Measurements from ENCODE around the gene SLC39A9. TPM values are rescaled to one million over a fixed set of nuclear protein-coding genes. Genes with fewer than 3 reads are reported as not detected.

The SLC39A9 gene
- total and polyA plus RNA-seq, 2 of the 13 experiments (the other 11 are each of a cell fraction or from before 2014, with no cell fraction given) = 46.6 to 69.5 TPM

DNA sequence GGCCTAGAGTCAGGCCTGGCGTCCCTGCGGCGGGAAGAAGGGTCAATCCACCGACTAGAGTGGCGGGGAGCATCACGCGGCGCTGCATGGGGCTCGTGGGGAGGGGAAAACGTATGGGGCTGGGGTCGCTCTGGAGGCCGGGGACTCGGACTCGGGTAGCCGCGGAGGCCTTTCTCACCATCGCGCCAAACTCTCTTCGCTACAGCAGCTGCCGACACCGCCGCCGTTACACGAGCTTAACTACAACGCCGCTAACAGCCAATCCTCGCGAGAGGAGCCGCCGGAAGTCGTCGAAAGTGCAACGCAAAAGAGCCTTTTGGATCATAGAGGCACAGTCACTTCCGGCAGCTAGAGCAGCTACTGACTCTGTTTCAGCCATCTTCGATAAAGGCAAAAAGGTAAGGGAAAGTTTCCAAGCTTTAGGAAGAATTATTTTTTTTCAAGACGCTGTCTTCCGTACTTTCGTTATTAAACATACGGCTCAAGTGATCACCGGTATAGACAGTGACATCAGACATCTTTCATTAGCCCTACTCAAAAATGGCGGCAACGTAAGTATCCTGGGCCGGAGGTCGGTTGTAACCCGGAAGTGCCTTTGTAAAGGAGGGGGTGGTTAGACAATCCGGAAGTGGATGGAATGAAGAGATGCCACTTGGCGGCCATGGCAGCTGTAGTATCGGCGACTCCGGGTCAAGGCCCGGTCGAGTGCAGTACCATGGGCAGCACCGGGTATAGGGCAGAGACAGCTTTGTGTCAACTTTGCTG, at the start of gene SLC39A9, which contains the start of gene ERH (continued):
- TF ChIP-seq, protein P1, sequence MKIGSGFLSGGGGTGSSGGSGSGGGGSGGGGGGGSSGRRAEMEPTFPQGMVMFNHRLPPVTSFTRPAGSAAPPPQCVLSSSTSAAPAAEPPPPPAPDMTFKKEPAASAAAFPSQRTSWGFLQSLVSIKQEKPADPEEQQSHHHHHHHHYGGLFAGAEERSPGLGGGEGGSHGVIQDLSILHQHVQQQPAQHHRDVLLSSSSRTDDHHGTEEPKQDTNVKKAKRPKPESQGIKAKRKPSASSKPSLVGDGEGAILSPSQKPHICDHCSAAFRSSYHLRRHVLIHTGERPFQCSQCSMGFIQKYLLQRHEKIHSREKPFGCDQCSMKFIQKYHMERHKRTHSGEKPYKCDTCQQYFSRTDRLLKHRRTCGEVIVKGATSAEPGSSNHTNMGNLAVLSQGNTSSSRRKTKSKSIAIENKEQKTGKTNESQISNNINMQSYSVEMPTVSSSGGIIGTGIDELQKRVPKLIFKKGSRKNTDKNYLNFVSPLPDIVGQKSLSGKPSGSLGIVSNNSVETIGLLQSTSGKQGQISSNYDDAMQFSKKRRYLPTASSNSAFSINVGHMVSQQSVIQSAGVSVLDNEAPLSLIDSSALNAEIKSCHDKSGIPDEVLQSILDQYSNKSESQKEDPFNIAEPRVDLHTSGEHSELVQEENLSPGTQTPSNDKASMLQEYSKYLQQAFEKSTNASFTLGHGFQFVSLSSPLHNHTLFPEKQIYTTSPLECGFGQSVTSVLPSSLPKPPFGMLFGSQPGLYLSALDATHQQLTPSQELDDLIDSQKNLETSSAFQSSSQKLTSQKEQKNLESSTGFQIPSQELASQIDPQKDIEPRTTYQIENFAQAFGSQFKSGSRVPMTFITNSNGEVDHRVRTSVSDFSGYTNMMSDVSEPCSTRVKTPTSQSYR (CRISPR knock-in tag; IDR thresholded peaks at IDR 0.05; ENCODE audit: borderline replicate concordance) = peak; percentile 71; the same call in 1 of the 2 replicates
- TF ChIP-seq, protein P2, sequence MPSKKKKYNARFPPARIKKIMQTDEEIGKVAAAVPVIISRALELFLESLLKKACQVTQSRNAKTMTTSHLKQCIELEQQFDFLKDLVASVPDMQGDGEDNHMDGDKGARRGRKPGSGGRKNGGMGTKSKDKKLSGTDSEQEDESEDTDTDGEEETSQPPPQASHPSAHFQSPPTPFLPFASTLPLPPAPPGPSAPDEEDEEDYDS (CRISPR knock-in tag; IDR thresholded peaks at IDR 0.05) = peak; percentile 74
- peak; percentile 52; the same call in 1 of the 2 replicates for TF ChIP-seq ZNF430 (CRISPR knock-in tag; IDR thresholded peaks at IDR 0.05)
- no peak for TF ChIP-seq ZC3H4 (CRISPR knock-in tag; IDR thresholded peaks at IDR 0.05; ENCODE audit: borderline replicate concordance)
- TF ChIP-seq, protein P3, sequence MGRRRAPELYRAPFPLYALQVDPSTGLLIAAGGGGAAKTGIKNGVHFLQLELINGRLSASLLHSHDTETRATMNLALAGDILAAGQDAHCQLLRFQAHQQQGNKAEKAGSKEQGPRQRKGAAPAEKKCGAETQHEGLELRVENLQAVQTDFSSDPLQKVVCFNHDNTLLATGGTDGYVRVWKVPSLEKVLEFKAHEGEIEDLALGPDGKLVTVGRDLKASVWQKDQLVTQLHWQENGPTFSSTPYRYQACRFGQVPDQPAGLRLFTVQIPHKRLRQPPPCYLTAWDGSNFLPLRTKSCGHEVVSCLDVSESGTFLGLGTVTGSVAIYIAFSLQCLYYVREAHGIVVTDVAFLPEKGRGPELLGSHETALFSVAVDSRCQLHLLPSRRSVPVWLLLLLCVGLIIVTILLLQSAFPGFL (CRISPR knock-in tag; IDR thresholded peaks at IDR 0.05) = no peak
- TF ChIP-seq, protein P4, sequence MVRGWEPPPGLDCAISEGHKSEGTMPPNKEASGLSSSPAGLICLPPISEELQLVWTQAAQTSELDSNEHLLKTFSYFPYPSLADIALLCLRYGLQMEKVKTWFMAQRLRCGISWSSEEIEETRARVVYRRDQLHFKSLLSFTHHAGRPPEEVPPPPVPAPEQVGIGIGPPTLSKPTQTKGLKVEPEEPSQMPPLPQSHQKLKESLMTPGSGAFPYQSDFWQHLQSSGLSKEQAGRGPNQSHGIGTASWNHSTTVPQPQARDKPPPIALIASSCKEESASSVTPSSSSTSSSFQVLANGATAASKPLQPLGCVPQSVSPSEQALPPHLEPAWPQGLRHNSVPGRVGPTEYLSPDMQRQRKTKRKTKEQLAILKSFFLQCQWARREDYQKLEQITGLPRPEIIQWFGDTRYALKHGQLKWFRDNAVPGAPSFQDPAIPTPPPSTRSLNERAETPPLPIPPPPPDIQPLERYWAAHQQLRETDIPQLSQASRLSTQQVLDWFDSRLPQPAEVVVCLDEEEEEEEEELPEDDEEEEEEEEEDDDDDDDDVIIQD (CRISPR knock-in tag; IDR thresholded peaks at IDR 0.05; ENCODE audit: low read depth) = no peak
- TF ChIP-seq ZNF614 (CRISPR knock-in tag; IDR thresholded peaks at IDR 0.05; ENCODE audit: borderline replicate concordance) = no peak
- TF ChIP-seq HDAC1 (CRISPR knock-in tag; IDR thresholded peaks at IDR 0.05) = peak; percentile 75; the same call in 1 of the 2 replicates
- TF ChIP-seq, protein P5, sequence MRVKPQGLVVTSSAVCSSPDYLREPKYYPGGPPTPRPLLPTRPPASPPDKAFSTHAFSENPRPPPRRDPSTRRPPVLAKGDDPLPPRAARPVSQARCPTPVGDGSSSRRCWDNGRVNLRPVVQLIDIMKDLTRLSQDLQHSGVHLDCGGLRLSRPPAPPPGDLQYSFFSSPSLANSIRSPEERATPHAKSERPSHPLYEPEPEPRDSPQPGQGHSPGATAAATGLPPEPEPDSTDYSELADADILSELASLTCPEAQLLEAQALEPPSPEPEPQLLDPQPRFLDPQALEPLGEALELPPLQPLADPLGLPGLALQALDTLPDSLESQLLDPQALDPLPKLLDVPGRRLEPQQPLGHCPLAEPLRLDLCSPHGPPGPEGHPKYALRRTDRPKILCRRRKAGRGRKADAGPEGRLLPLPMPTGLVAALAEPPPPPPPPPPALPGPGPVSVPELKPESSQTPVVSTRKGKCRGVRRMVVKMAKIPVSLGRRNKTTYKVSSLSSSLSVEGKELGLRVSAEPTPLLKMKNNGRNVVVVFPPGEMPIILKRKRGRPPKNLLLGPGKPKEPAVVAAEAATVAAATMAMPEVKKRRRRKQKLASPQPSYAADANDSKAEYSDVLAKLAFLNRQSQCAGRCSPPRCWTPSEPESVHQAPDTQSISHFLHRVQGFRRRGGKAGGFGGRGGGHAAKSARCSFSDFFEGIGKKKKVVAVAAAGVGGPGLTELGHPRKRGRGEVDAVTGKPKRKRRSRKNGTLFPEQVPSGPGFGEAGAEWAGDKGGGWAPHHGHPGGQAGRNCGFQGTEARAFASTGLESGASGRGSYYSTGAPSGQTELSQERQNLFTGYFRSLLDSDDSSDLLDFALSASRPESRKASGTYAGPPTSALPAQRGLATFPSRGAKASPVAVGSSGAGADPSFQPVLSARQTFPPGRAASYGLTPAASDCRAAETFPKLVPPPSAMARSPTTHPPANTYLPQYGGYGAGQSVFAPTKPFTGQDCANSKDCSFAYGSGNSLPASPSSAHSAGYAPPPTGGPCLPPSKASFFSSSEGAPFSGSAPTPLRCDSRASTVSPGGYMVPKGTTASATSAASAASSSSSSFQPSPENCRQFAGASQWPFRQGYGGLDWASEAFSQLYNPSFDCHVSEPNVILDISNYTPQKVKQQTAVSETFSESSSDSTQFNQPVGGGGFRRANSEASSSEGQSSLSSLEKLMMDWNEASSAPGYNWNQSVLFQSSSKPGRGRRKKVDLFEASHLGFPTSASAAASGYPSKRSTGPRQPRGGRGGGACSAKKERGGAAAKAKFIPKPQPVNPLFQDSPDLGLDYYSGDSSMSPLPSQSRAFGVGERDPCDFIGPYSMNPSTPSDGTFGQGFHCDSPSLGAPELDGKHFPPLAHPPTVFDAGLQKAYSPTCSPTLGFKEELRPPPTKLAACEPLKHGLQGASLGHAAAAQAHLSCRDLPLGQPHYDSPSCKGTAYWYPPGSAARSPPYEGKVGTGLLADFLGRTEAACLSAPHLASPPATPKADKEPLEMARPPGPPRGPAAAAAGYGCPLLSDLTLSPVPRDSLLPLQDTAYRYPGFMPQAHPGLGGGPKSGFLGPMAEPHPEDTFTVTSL (CRISPR knock-in tag; IDR thresholded peaks at IDR 0.05; ENCODE audit: borderline replicate concordance) = no peak; the same call in 1 of the 2 replicates
- TF ChIP-seq, protein P6, sequence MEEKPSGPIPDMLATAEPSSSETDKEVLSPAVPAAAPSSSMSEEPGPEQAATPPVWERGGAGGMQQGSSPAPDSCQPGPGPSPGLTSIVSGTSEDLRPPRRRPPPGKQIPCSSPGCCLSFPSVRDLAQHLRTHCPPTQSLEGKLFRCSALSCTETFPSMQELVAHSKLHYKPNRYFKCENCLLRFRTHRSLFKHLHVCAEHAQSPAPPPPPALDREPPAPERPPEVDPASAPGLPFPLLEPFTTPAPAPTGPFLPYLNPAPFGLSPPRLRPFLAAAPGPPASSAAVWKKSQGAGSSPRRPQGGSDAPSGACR (CRISPR knock-in tag; IDR thresholded peaks at IDR 0.05) = no peak
- peak; percentile 62; the same call in 1 of the 2 replicates for TF ChIP-seq ZNF776 (CRISPR knock-in tag; IDR thresholded peaks at IDR 0.05)
- peak; percentile 95 for TF ChIP-seq KAT8 (CRISPR knock-in tag; IDR thresholded peaks at IDR 0.05)
- peak; percentile 61; the same call in 1 of the 2 replicates for TF ChIP-seq SRF (IDR thresholded peaks at IDR 0.05; ENCODE audit: low read depth, low read length)

Measured in HepG2 (cell line).